Loucy (cell line): Measurements from ENCODE around the gene FOXC1.

ENCODE experiments used
- H2AFZ ChIP-seq: fragments of 200-600 bp; sonication (generic); 2 replicates; pipeline ENCODE4 v1.6.0; 2016; ENCODE audit warnings: antibody characterized with exemption, mild to moderate bottlenecking, low read length, moderate library complexity
- H3F3A ChIP-seq: fragments of 200-600 bp; 2 replicates; pipeline ENCODE4 v1.6.0; 2016; ENCODE audit warnings: antibody characterized with exemption, low read depth, mild to moderate bottlenecking
- H3K27me3 ChIP-seq: fragments of 200-600 bp; sonication (generic); 2 replicates; pipeline ENCODE4 v1.6.1; 2014; ENCODE audit warnings: low read length, mild to moderate bottlenecking; ENCODE audit not compliant: insufficient read depth, poor library complexity, severe bottlenecking
- H3K36me3 ChIP-seq: fragments of 200-600 bp; sonication (generic); 2 replicates; pipeline ENCODE4 v1.6.1; 2016; ENCODE audit warnings: low read length; ENCODE audit not compliant: insufficient read depth
- H3K4me1 ChIP-seq: fragments of 200-600 bp; sonication (generic); 2 replicates; pipeline ENCODE4 v1.5.1; 2014; ENCODE audit warnings: low read length, mild to moderate bottlenecking; ENCODE audit not compliant: insufficient read depth, poor library complexity, severe bottlenecking
- H3K4me2 ChIP-seq: fragments of 200-600 bp; sonication (generic); 2 replicates; pipeline ENCODE4 v1.6.0; 2014; ENCODE audit warnings: antibody characterized with exemption, low read length, low read depth, mild to moderate bottlenecking; ENCODE audit not compliant: poor library complexity, severe bottlenecking
- H3K4me3 ChIP-seq: fragments of 200-600 bp; sonication (generic); 2 replicates; pipeline ENCODE4 v1.5.1; 2014; ENCODE audit warnings: low read length, mild to moderate bottlenecking, mixed read lengths; ENCODE audit not compliant: poor library complexity, severe bottlenecking
- H3K79me2 ChIP-seq: fragments of 200-600 bp; sonication (generic); 2 replicates; pipeline ENCODE4 v1.6.1; 2014; ENCODE audit warnings: low read length; ENCODE audit not compliant: insufficient read depth
- H3K9ac ChIP-seq: fragments of 200-600 bp; sonication (generic); 2 replicates; pipeline ENCODE4 v1.6.0; 2014; ENCODE audit warnings: mild to moderate bottlenecking, low read depth, low read length, moderate library complexity; ENCODE audit not compliant: poor library complexity, severe bottlenecking
- H3K9me2 ChIP-seq: fragments of 200-600 bp; sonication (generic); replicated peaks from 2 replicates; pipeline ENCODE4 v1.6.1; 2016; ENCODE audit warnings: low read depth, low read length, mixed read lengths
- H3K9me3 ChIP-seq: fragments of 200-600 bp; sonication (generic); 2 replicates; pipeline ENCODE4 v1.6.1; 2014; ENCODE audit warnings: mild to moderate bottlenecking, antibody characterized with exemption, low read length, low read depth; ENCODE audit not compliant: insufficient read depth
- H4K20me1 ChIP-seq: fragments of 200-600 bp; sonication (generic); 2 replicates; pipeline ENCODE4 v1.6.0; 2014; ENCODE audit warnings: antibody characterized with exemption, low read length, mild to moderate bottlenecking; ENCODE audit not compliant: insufficient read depth, poor library complexity, severe bottlenecking
- CTCF ChIP-seq: fragments of 200-600 bp; sonication (generic); conservative IDR thresholded peaks from 2 replicates; pipeline ENCODE4 v1.5.1; 2014; ENCODE audit warnings: mild to moderate bottlenecking, antibody characterized with exemption, low read length
- EZH2phosphoT487 ChIP-seq: fragments of 200-600 bp; IDR thresholded peaks from 2 replicates; pipeline ENCODE4 v1.6.1; 2018; ENCODE audit warnings: antibody characterized with exemption, mild to moderate bottlenecking, moderate library complexity, borderline replicate concordance

The FOXC1 gene

GRCh38 chr6:1601158-1602048 lies 8.3 kb upstream of the FOXC1 start:
- no peaks in the 10 kb centered on the region for H3K79me2 ChIP-seq
- no peak overlapping the region for H3K4me2 ChIP-seq
- no peaks in the 10 kb centered on the region for H3K9me3 ChIP-seq
- no peaks in the 10 kb centered on the region for H4K20me1 ChIP-seq
- peaks cover 7% of the 10 kb centered on the region for H3K4me1 ChIP-seq
- H3K4me3 ChIP-seq = no peak overlapping the region
- H3K9me2 ChIP-seq = no peaks in the 10 kb centered on the region
- no peaks in the 10 kb centered on the region for H3F3A ChIP-seq
- no peaks in the 10 kb centered on the region for H3K36me3 ChIP-seq
- H2AFZ ChIP-seq = no peak overlapping the region
- TF ChIP-seq CTCF (no peak), EZH2phosphoT487 (no peak)
- H3K9ac ChIP-seq = no peak overlapping the region
- no peaks in the 10 kb centered on the region for H3K27me3 ChIP-seq

GRCh38 chr6:1602049-1602713 lies 7.5 kb upstream of the FOXC1 start:
- no peaks in the 10 kb centered on the region for H3K27me3 ChIP-seq
- H3K9me3 ChIP-seq = no peaks in the 10 kb centered on the region
- H2AFZ ChIP-seq = no peak overlapping the region
- H3K4me2 ChIP-seq = no peak overlapping the region
- no peak overlapping the region for H3K4me3 ChIP-seq
- H3K9ac ChIP-seq = no peak overlapping the region
- H3K4me1 ChIP-seq = peaks cover 4% of the 10 kb centered on the region
- H3F3A ChIP-seq = no peaks in the 10 kb centered on the region
- TF ChIP-seq EZH2phosphoT487 (no peak), CTCF (no peak)
- no peaks in the 10 kb centered on the region for H3K79me2 ChIP-seq
- no peaks in the 10 kb centered on the region for H3K9me2 ChIP-seq
- H3K36me3 ChIP-seq = no peaks in the 10 kb centered on the region
- no peaks in the 10 kb centered on the region for H4K20me1 ChIP-seq

GRCh38 chr6:1603708-1604107 lies 6.0 kb upstream of the FOXC1 start:
- Histone ChIP-seq H3K4me3 (no peak overlapping the region), H3F3A (no peaks in the 10 kb centered on the region), H3K9me3 (no peaks in the 10 kb centered on the region), H4K20me1 (no peaks in the 10 kb centered on the region), H3K4me1 (peaks cover 4% of the 10 kb centered on the region), H3K4me2 (peak overlapping the region; percentile 67), H3K9me2 (no peaks in the 10 kb centered on the region), H2AFZ (no peak overlapping the region; the same call in 1 of the 2 replicates), H3K27me3 (no peaks in the 10 kb centered on the region), H3K79me2 (no peaks in the 10 kb centered on the region), H3K36me3 (no peaks in the 10 kb centered on the region), H3K9ac (no peak overlapping the region)
- TF ChIP-seq CTCF (no peak), EZH2phosphoT487 (no peak)
